Measurements from ENCODE around the gene RAB11FIP2.
"Not testable (repeated sequence)": the region's sequence is repeated elsewhere in the genome, so short reads cannot be mapped to it uniquely, and the experiment has no call there.

The RAB11FIP2 gene, protein sequence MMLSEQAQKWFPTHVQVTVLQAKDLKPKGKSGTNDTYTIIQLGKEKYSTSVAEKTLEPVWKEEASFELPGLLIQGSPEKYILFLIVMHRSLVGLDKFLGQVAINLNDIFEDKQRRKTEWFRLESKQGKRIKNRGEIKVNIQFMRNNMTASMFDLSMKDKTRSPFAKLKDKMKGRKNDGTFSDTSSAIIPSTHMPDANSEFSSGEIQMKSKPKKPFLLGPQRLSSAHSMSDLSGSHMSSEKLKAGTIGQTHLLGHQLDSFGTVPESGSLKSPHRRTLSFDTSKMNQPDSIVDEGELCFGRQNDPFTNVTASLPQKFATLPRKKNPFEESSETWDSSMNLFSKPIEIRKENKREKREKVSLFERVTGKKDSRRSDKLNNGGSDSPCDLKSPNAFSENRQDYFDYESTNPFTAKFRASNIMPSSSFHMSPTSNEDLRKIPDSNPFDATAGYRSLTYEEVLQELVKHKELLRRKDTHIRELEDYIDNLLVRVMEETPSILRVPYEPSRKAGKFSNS
- 29.3 to 48.3 (median 43.0) reads per million in 3 experiments for total RNA-seq

DNA sequence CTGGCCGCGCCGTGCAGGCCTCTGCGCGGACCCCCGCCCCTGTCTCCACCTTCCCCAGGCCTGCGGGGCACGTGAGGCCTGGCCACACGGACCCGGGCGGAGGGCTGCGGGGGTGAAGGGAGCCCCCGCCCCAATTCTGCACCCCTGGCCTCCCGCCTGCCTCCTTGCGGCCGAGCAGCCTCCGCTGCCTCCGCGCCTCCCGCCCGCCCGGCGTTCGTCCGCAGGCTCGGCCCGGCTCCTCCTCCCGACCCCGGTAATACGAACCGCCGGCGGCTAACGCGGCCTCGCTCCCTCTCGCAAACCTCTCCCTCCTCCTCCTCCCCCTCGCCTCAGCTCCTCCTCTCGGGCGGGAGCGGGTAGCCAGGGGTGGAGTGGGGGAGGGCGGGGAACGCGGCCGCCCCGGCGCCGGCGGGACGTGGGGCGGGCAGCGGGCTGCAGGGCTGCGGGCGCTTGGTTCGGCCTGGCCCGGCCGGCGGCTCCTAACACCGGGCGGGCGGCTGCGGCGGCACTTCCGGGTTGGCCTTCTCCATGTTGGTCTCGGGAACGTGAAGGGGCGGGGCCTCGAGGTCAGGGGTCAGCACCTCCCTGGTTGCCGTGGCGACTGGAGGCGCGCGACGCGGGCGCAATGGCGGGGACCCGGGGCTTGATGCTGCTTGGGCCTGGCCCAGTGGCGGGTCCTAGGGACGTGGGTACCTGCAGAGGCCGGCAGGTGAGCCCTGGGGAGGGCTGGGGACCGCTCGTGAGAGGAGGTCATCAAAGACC lies at the start of gene RAB11FIP2:
Gene RAB11FIP2, minus strand, starts transcription at position 547 of the 762 bp plus-strand sequence. CDS start 778 bp downstream, outside the sequence.
- peak; percentile 93 for DNase-seq

DNA sequence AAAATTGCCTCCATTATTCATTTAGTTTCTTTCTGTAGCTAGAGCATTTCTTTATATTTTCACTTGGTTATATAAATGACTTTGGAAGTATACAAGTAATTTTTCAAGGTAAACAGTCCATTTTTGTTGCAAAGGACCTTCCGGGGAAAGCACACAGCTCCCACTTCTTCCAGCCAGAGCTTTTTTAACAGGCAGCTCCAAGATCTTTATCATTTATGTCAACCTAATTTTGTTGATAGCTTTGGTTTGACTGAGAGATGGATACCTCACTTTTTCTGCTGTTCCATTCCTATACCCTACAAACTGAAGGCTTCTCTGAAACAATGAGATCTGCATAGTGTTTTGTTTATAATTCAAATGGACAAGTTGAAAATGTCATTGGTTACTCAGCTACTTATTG lies 49.3 kb upstream of the RAB11FIP2 start:
- DNase-seq = no peak

DNA sequence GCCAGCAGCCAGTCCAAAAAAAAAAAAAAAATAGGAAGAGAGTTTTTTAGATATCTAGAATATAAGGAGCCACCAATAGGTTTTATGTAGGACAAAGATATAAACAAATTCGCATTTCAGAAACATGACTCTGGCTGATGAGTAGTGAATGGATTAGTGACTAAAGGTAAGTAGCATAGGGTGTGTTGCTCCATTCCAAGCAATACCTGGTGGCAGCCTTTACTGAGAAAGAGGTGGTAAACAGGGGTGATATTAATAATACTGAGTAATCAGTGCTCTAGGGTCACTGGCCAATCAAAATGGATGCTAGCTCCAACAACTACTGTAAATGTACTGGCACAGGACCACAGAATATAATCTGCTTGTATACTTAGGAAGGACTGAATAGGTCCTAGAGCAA lies 45.5 kb upstream of the RAB11FIP2 start:
- DNase-seq = no peak

DNA sequence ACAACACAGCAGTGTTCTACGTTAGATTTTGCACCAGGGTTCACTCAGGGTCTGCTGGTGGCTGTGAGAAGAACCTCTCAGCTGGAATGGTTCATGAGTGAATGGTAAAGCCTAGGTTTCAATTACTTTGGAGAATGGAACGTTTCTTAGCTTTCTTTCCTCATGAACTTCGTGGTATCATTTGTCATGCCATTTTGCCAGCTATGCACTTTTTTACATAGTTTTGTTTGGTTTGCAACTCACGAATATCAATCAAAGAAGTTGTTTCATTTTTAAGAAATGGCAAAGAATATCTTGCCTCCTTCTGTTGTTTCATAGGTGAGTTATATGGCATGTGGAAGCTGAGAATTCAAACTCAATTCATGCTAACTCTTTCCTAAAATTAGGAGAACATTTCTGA lies 34.1 kb upstream of the RAB11FIP2 start:
- no peak for DNase-seq

DNA sequence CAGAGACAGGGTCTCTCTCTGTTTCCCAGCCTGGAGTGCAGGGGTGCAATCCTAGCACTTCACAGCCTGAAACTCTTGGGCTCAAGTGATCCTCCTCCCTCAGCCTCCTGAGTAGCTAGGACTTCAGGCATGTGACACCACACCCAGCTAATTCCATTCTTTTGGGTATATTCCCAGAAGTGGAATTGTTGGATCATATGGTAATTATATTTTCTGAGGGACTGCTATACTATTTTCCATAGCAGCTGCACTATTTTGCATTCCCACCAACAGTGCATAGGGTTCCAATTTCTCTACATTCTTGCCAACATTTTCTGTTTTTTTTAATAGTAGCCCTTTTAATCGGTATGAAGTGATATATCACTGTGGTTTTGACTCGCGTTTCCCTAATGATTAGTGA lies 30.0 kb upstream of the RAB11FIP2 start:
- DNase-seq = no peak

DNA sequence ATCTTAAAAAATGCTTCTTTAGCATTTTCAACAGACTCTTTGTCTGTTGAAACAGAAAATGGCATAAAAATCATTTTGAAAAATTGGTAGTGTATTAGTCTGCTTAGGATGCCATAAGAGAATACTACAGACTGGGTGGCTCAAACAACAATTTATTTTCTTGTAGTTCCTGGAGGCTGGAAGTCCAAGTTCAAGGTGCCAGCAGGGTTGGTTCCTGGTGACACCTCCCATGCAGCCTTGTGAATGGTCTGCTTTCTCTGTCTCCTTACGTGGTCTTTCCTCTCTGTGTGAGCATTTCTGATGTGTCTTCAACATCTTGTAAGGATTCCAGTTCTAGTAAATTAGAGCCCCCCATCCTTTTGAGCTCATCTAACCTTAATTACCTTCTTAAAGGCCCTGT lies 26.1 kb upstream of the RAB11FIP2 start:
- no peak for DNase-seq

DNA sequence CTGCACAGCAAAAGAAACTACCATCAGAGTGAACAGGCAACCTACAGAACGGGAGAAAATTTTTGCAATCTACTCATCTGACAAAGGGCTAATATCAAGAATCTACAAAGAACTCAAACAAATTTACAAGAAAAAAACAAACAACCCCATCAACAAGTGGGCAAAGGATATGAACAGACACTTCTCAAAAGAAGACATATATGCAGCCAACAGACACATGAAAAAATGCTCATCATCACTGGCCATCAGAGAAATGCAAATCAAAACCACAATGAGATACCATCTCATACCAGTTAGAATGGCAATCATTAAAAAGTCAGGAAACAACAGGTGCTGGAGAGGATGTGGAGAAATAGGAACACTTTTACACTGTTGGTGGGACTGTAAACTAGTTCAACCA lies 20.6 kb upstream of the RAB11FIP2 start:
- DNase-seq = not testable (repeated sequence)

DNA sequence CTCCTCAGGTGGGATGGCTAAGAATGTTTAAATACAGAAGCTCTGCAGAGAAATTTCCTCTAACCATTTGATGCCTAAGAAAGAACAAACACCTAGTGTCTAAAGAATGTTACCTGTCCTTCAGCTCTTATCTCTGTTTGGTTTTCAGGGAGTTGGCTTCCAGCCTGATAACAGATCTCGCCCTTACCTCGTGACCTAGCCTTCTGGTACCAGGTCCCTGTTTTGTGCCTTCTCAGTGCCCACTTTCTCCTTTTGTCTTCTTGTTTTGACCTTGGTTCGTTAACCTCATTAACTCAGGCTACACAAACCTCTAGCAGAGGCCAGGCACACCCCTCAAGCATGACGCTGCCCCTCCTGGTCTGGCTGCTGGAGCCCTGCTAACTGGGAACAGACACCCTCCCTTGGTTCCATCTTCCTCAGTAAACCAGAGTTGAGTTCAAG lies 16.1 kb upstream of the RAB11FIP2 start:
- DNase-seq = no peak

DNA sequence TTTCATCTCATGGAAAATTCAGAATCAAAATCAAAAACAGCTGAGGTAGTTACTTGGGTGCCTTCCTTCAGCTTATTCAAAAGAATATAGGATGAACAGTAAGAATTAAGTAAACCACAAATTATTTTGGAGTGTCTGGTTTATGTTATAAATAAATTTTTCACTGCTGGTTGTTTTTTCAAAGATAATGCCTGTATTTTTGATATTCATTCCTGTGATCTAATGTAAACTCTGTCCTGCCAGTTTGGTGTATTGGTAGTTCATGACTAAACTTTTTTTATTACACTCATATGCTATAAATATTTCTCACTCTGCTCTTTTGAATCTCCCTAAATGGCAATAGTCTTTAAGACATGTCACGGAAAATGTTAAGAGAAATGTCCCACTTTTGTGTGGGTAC lies 11.6 kb upstream of the RAB11FIP2 start:
- no peak for DNase-seq

DNA sequence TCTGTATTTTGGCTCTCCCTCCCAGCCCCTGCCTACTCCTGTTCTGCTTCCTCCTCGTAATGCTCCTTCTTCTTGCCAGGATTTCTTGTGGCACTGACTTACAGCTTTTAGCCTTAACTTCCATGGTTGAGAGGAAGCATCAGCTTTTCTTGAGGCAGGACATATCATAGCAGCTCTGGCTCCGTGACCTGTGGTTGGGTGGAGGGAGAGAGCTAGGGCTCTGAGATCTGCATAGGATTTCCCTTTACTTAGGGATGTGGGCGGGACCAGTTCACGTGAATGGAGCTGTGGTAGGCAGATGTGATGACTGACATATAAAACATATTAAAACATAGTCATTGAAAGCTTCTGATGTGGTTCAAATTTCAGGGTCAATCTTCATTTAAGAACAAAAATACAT lies 10.6 kb upstream of the RAB11FIP2 start:
- no peak for DNase-seq

DNA sequence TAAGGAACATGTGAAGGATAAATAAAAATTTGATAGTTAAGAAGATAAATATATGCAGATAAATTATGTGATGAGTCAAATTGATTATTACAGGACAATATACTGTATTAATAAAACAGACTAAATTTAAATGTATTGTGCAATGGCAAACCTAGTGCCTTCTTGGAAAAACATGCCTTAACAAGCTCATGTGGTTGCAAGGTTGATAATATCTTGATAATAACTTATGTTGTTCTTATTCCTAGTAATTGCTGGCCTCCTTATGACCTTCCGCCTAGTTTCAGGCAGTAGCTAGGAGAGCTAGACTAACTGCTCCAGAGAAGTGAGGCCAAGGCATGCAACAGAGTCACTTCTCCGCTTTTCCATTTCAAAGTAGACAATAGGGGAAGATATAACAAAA lies 7.6 kb upstream of the RAB11FIP2 start:
- no peak for DNase-seq

DNA sequence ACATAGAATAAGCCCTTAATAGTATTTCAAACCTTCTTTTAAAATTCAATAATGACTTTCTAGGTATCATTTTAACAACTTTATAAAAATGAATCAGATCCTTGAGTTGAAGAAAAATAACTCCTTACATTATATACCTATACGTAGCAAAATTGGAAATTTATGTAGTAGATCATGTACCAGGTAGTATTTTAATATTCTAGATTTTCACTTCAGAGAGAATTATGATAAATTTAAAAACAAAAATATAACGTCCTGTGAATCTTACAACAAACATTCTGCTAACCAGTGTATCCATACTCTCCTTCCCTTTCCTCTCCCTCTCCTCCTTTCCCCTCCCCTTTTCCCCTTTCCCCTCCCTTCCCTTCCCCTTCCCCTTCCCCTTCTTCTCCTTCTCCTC lies 6.1 kb upstream of the RAB11FIP2 start:
- no peak for DNase-seq

DNA sequence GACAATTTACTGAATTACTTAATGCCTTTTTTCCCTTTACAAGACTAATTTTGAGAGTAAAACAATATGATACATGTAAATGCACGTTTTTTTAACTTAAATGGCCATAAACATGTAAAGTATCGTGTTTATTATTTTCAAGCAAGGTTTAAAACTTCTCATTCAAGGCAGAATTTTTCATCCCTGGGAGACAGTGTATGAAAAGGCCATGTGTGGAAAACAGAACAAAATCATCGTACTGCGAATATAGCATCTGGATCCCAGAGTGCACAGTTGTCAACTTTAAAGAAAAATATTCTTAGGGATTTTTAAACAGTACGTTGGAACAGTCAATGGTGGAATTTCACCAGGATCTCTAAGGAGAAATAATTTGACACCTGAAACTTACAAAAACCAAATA lies 1.1 kb upstream of the RAB11FIP2 start:
- no peak for DNase-seq

DNA sequence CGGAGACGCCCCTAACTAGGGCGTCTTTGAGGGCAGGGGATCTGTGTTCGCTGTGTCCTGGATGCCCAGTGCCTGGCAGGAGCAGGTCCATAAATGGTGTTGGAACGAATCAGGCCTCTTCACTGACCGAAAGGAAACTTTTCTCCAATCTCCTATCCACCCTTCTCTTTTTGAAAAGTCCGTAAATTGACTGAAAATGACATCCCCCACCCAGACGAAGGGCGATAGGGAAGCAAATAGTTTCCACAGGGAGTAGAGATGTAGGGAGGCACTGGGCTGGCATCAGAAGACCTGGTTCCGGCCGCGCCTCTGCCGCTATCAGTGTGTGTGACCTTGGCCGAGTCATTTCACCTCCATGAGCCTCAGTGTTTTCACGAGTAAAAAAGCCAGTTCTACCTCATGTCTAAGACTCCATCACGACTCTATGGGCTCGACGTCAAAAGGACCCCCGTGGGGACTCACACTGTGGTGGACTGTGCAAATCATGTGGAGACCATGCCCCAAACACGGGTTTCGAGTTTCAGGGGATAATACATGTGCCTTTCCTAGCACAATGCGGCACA lies 497 bp upstream of the RAB11FIP2 start:
- DNase-seq = no peak

DNA sequence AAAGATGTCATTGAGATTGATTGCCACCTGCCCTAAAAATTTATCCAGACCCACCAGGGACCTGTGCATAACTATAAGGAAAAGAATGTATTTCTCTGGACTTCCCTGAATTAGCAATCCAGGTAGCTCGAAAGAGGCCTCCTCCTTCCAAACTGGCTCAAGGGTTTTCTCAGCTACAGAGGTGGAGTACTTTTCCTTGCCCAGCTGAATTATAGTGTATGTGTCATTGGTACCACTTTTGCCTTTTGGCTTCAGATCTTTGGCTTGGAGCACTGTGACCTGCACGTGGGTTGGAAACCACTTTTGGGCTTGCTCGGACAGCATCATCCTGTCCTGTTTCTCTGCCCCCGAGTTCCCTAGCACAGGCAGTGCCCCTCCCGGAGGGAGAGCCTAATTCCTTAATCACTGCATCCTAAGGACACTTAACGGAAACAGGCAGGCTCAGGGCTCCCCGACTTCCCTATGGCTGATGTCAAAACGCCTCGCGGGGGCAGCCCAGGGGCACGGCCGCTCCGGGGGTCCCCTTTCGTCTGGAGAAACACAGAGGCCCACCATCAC lies 825 bp downstream of the RAB11FIP2 start:
- peak; percentile 10 for DNase-seq

DNA sequence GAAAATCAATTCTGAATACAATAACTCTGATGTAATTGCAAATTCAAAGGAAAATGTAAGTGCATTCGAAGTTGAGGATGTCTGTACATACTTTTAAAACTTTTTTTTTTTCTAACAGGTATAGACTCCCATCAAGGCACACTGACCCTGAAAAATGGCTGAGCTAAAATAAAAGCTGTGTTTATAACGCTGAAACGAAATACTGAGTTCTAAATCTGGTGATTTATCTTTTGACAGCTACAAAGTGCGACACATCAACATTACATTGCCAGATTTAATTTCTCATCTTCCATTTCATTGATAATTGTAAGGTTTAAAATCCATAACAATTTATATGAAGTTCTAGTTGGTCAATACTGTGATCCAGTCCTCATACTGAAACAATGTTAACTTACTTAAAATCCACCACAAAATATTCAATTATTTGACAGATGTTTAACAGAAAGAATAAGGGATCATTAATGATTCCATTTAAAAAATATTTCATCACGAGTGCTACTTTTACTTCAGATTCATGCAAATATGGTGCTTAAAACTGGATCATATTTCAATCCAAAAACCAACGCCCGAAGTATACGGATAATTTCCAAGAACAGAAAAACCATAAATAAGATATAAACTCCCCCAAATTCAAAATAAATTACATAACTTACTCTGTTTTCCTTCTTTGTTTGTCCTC lies 1.4 kb downstream of the RAB11FIP2 start:
- no peak for DNase-seq

DNA sequence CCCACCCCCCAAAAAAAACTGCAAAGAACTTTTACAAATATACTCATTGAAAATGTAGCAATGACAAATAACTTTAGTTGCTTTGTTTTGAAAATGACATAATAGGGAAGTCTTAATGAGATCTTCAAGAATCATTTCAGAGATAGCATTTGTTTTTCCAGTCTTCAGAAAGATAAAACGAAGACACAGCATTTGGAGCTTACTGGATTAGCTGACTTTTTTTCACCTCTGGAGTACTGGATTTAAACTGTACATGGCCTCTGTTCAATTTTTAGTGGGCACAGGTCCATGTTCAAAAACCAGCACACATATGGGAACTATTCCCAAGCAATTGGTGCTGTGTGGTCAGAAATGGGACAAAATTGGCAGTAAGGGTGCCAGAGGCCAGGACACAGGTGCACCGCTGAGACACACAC lies 3.9 kb downstream of the RAB11FIP2 start:
- no peak for DNase-seq

DNA sequence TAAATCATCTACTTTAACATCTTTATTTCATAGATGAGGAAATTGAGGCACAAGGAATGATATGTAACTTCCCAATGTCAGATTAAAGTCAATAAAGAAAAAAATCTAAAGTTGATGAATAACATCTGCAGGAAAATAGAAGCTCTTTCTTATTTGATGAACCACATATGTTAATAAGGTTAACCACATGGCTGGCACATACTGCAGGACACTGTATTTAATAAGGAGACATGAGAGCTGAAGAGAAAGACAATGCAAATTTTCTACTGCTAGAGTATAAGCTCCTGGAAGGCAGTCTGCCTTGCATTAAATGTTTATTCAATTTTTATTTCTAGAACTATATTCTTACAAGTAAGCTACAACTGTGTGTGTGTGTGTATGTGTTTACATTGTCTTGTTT lies 4.4 kb downstream of the RAB11FIP2 start:
- no peak for DNase-seq

DNA sequence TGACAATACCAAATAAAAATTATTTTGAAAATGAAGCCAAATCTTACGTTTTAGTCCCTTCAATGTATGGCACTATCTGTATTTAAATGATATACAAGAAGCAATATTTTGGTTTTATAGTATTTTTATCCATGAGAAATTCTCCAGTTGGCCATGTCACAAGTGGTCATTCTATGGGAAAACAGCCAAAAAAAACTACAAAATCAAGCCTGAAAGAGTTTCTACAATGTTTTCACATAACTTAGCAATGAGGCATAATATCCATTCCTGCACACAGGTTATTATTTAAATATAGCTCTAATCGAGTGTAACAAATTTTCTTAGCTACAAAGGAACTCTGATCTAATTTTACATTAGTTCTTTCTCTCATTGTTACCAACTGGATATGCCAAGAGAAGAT lies 5.4 kb downstream of the RAB11FIP2 start:
- DNase-seq = no peak

DNA sequence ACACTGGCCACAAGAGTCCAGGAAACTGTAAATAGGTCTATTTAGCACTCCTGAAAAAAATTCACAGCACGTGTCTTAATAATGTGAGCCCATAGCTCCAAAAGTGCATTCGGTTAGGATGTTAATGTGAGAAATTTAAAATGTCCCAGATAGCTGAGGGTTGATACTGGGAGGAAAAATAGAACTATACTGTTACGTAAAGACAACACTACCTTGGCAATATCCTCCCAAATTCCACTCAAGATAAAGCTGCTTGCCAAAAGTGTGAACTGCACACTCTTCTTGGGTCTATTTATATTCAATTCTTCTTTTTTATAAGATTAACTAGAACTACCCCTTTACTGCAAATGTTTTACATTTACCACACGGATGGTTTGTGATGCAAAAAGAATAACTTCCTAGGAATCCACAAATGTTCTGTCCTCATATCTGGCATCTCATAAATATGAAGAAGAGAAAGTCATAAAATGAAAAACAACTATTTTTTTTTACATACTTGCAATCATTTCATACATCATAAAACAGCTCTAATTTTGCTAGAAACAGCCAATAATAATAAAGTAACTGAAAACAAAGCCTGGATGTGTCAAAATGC lies 10.4 kb downstream of the RAB11FIP2 start:
- DNase-seq = no peak

DNA sequence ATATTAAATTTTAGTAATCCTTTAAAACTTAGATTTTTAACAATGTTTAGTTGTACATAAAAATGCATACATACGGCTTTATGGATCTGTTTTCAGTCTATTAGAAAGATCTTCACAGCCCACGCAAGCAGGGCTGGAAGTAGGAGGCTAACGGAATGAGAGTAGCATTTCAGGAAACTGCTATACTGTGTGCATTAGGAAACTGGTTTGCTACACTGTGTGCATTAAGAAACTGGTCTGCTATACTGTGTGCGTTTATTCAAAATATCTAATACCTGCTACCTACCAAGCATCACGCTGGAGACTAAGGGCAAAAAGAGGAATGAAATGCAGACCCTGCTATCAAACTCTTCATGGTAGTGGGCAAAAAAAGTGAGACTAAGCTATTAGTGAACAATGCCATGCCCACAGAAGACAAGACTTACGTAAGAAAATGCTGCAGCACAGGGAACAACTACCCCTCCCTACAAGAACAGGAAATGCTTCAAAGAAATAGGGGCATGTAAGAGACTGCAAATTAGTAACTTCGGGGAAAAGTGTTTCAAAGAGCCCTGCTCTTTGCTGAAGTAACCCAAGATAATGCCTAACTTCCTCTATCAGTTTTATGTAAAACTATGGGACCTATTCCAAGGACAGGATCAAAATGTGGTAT lies 11.3 kb downstream of the RAB11FIP2 start:
- no peak for DNase-seq

Measured in central memory CD4-positive, alpha-beta T cell (primary cell).